Lung (tissue), 12 donors: ENCODE measurements around the gene PPIB. TPM values are rescaled to one million over a fixed set of nuclear protein-coding genes. Genes with fewer than 3 reads are reported as not detected.

Experiments
- ATAC-seq: fragments of 200-7000 bp; cut with Tn5 transposase; one replicate; pipeline ENCODE4 v1.9.1; 2020; ENCODE audit warnings: moderate number of reproducible peaks; ENCODE audit not compliant: insufficient read depth, low FRiP score
- DNase-seq, 3 donors: peaks; one replicate each; pipeline ENCODE4 v3.0.0-alpha.2; 2013 to 2017
- H3K27ac ChIP-seq, 2 donors: one replicate each; pipeline ENCODE4 v1.5.1; 2013; ENCODE audit warnings: mild to moderate bottlenecking in 2 of 2, moderate library complexity in 2 of 2, control low read depth in 1 of 2, inconsistent platforms in 1 of 2, low read depth in 1 of 2, low read length in 1 of 2
- H3K27me3 ChIP-seq, 3 donors: one replicate each; pipeline ENCODE4 v1.5.1; 2013; ENCODE audit warnings: low read length in 2 of 3; ENCODE audit not compliant: control insufficient read depth in 3 of 3, insufficient read depth in 3 of 3
- H3K36me3 ChIP-seq, 4 donors: one replicate each; pipeline ENCODE4 v1.5.1; 2013; ENCODE audit warnings: low read length in 4 of 4, mild to moderate bottlenecking in 1 of 4, moderate library complexity in 1 of 4; ENCODE audit not compliant: control insufficient read depth in 4 of 4, insufficient read depth in 4 of 4
- H3K4me1 ChIP-seq, 5 donors: one replicate each; pipeline ENCODE4 v1.5.1; 2013; ENCODE audit warnings: low read length in 5 of 5, mild to moderate bottlenecking in 2 of 5, moderate library complexity in 1 of 5; ENCODE audit not compliant: control insufficient read depth in 5 of 5, insufficient read depth in 5 of 5
- H3K4me3 ChIP-seq: one replicate; pipeline ENCODE4 v1.5.1; 2013; ENCODE audit warnings: mild to moderate bottlenecking, control low read depth, moderate library complexity
- H3K9ac ChIP-seq, 2 donors: one replicate each; pipeline ENCODE4 v1.5.1; 2013; ENCODE audit warnings: low read length in 2 of 2, control low read depth in 1 of 2; ENCODE audit not compliant: insufficient read depth in 1 of 2
- H3K9me3 ChIP-seq, 4 donors: one replicate each; pipeline ENCODE4 v1.5.1; 2013; ENCODE audit warnings: low read length in 3 of 4, mild to moderate bottlenecking in 1 of 4, moderate library complexity in 1 of 4; ENCODE audit not compliant: control insufficient read depth in 4 of 4, insufficient read depth in 3 of 4
- WGBS, 2 donors: extraction: QIAGEN DNeasy Blood & Tissue Kit; methylation state at CpG; one replicate each; pipeline ENCODE4 v1.1.7; 2013; 5-methylcytosine and 5-hydroxymethylcytosine counted together
- polyA plus RNA-seq, 2 donors: library from polyadenylated mRNA; stranded (reverse); fragments of 200-250 nt; gene quantifications; one replicate each; pipeline ENCODE4 v1.2.1, GENCODE V29; 2013
- total RNA-seq, 2 donors: library from RNA; depleted of rRNA in 1 of 2; stranded (reverse); fragments of >200 nt in 1 of 2; gene quantifications; one replicate each; pipeline ENCODE4 v1.2.1, GENCODE V29; 2014 to 2021
- TF ChIP-seq, protein P1 (sequence below): IDR thresholded peaks from 2 replicates; pipeline ENCODE4 v1.5.1; 2012; ENCODE audit warnings: mild to moderate bottlenecking; ENCODE audit errors: control extremely low read depth, extremely low read depth
- donor health status: control.
- donor health status: control.
- donor health status: Bipolar disorder and iron deficiency.
- donor health status: healthy.
- donor health status: DM: yes; HTN: yes; CAD: no.

PPIB gene
- total and polyA plus RNA-seq, 4 donors, result 213 to 1,077 (median 851) TPM

DNA sequence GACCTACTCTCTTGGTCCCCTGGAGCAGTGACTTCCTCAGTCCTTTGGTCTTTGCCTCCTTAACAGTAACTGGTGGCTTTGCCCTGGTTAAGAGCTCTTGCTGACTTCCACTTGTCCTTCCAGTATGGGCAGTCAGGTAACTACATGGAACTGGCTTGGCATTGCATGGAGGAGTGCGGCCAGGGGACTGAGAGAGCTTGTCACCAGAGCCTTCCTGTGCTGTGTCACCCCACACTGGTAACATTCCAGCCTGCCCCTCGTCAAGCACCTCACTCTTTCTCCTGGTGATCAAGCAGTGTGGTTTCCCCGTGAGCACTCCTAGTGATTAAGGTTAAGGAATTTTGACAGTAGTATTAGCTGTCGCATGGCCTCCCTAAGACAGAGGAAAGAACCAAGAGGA lies 30.6 kb downstream of the PPIB start:
- H3K27me3 ChIP-seq, result no peaks in the 10 kb centered on the region
- DNase-seq, result no peak
- ATAC-seq, result no peak
- TF ChIP-seq, protein P1, sequence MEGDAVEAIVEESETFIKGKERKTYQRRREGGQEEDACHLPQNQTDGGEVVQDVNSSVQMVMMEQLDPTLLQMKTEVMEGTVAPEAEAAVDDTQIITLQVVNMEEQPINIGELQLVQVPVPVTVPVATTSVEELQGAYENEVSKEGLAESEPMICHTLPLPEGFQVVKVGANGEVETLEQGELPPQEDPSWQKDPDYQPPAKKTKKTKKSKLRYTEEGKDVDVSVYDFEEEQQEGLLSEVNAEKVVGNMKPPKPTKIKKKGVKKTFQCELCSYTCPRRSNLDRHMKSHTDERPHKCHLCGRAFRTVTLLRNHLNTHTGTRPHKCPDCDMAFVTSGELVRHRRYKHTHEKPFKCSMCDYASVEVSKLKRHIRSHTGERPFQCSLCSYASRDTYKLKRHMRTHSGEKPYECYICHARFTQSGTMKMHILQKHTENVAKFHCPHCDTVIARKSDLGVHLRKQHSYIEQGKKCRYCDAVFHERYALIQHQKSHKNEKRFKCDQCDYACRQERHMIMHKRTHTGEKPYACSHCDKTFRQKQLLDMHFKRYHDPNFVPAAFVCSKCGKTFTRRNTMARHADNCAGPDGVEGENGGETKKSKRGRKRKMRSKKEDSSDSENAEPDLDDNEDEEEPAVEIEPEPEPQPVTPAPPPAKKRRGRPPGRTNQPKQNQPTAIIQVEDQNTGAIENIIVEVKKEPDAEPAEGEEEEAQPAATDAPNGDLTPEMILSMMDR, result no peak
- peaks cover 0 to 6% (median 5%) of the 10 kb centered on the region in 5 donors for H3K4me1 ChIP-seq
- H3K9ac ChIP-seq, result no peak overlapping the region
- no peak overlapping the region for H3K4me3 ChIP-seq
- WGBS, 2 donors, result 86 to 91% methylated on average over 4 of the region's 4 CpGs
- peaks cover 58 to 79% (median 61%) of the 10 kb centered on the region in 4 donors for H3K36me3 ChIP-seq
- H3K27ac ChIP-seq, result no peak overlapping the region
- H3K9me3 ChIP-seq, result no peaks in the 10 kb centered on the region

DNA sequence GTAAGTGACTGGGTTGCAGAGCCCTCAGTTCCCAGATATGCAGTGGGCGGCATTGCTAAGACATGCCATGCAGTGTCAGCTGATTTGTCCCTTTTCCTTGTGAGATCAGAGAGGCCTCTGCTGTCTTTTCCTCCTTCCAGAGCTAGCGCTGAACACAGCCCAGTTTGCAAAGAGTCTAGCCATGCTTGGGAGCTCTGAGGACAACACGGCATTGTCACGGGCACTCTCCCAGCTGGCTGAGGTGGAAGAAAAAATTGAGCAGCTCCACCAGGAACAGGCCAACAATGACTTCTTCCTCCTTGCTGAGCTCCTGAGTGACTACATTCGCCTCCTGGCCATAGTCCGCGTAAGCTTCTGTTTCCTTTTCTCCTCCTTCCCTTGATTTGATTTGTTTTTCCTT lies 31.3 kb downstream of the PPIB start:
- Histone ChIP-seq H3K27ac (no peak overlapping the region), H3K9ac (no peak overlapping the region), H3K36me3 (peaks cover 51 to 79% (median 57%) of the 10 kb centered on the region in 4 donors), H3K4me1 (peaks cover 0 to 8% (median 5%) of the 10 kb centered on the region in 5 donors), H3K27me3 (no peaks in the 10 kb centered on the region), H3K9me3 (no peaks in the 10 kb centered on the region), H3K4me3 (no peak overlapping the region)
- DNase-seq, result no peak
- WGBS, 2 donors, result 97 to 98% methylated on average over 7 of the region's 7 CpGs
- TF ChIP-seq, protein P1, result no peak
- ATAC-seq, result no peak

DNA sequence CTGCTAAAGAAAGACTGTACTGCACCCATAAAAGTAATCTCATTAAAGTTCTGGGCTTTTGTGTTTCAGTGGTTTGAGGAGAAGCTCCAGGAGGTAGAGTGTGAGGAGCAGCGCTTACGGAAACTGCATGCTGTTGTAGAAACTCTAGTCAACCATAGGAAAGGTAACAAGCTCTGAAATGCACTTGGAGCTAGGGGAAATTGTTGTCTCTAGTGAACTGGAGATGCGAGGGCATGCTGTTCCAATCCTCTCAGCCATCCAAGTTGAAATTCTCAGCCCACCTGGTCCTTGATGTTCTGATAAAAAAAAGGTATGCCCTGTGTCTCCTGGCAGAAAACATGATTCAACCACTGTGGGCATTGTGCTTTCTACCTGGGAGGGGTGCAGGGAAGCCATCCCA lies 32.7 kb downstream of the PPIB start:
- no peaks in the 10 kb centered on the region for H3K9me3 ChIP-seq
- no peak overlapping the region for H3K27ac ChIP-seq
- TF ChIP-seq, protein P1, result no peak
- H3K4me3 ChIP-seq, result no peak overlapping the region
- H3K4me1 ChIP-seq, result peaks cover 0 to 8% (median 5%) of the 10 kb centered on the region in 5 donors
- peaks cover 43 to 82% (median 49%) of the 10 kb centered on the region in 4 donors for H3K36me3 ChIP-seq
- no peaks in the 10 kb centered on the region for H3K27me3 ChIP-seq
- DNase-seq, result no peak
- WGBS, 2 donors, result 97 to 98% methylated on average over 3 of the region's 3 CpGs
- no peak for ATAC-seq
- H3K9ac ChIP-seq, result no peak overlapping the region
